HG03571 (cell line): ENCODE measurements around the gene TRPM3.

Source experiments
- ATAC-seq: cut with Tn5 transposase; IDR thresholded peaks from one replicate; pipeline ENCODE4 v1.9.1; 2021; ENCODE audit not compliant: unreplicated experiment

Gene TRPM3

GRCh38 chr9:70589571-70590314, 531.7 kb downstream of the TRPM3 start:
- ATAC-seq, result no peak

- ATAC-seq, result no peak
Observed at GRCh38 chr9:70588999-70589398, 532.4 kb downstream of the TRPM3 start.

GRCh38 chr9:70588381-70588780, 533.0 kb downstream of the TRPM3 start:
- no peak for ATAC-seq

- no peak for ATAC-seq
Observed at GRCh38 chr9:70587201-70587600, 534.2 kb downstream of the TRPM3 start.

GRCh38 chr9:70586476-70586875, 534.9 kb downstream of the TRPM3 start:
- no peak for ATAC-seq

- ATAC-seq, result no peak
Observed at GRCh38 chr9:70581955-70582350, 539.5 kb downstream of the TRPM3 start.

- ATAC-seq, result no peak
Observed at GRCh38 chr9:70581214-70581954, 540.0 kb downstream of the TRPM3 start.

GRCh38 chr9:70580606-70581195, 540.7 kb downstream of the TRPM3 start:
- no peak for ATAC-seq

GRCh38 chr9:70579686-70580085, 541.7 kb downstream of the TRPM3 start:
- ATAC-seq, result no peak

- ATAC-seq, result no peak
Observed at GRCh38 chr9:70578720-70579119, 542.7 kb downstream of the TRPM3 start.

GRCh38 chr9:70577671-70578070, 543.8 kb downstream of the TRPM3 start:
- no peak for ATAC-seq

- ATAC-seq, result no peak
Observed at GRCh38 chr9:70576116-70576515, 545.3 kb downstream of the TRPM3 start.

GRCh38 chr9:70574151-70574837, 547.1 kb downstream of the TRPM3 start:
- ATAC-seq, result no peak

- ATAC-seq, result no peak
Observed at GRCh38 chr9:70573308-70573707, 548.1 kb downstream of the TRPM3 start.

- ATAC-seq, result no peak
Observed at GRCh38 chr9:70571258-70571657, 550.2 kb downstream of the TRPM3 start.

GRCh38 chr9:70569791-70570190, 551.6 kb downstream of the TRPM3 start:
- no peak for ATAC-seq

- ATAC-seq, result no peak
Observed at GRCh38 chr9:70569070-70569772, 552.2 kb downstream of the TRPM3 start.

GRCh38 chr9:70567511-70567910, 553.9 kb downstream of the TRPM3 start:
- no peak for ATAC-seq

GRCh38 chr9:70566751-70567150, 554.7 kb downstream of the TRPM3 start:
- ATAC-seq, result no peak

GRCh38 chr9:70566066-70566465, 555.4 kb downstream of the TRPM3 start:
- no peak for ATAC-seq
